ENCODE data around the gene TIMP4. TPM values are rescaled to one million over a fixed set of nuclear protein-coding genes. Genes with fewer than 3 reads are reported as not detected.

TIMP4 gene
- total RNA-seq, 1 donor from 2014 or later: 0.69 TPM

- no peak for TF ChIP-seq CTCF (IDR thresholded peaks at IDR 0.05; ENCODE audit: unreplicated experiment)
- H3K27ac Mint-ChIP-seq (ENCODE audit: unreplicated experiment): no peak overlapping the region
- peaks cover 7% of the 10 kb centered on the region for H3K36me3 Mint-ChIP-seq (ENCODE audit: low read depth, unreplicated experiment)
These were observed 28.0 kb upstream of the TIMP4 start for GRCh38 chr3:12186515-12187286.

DNA sequence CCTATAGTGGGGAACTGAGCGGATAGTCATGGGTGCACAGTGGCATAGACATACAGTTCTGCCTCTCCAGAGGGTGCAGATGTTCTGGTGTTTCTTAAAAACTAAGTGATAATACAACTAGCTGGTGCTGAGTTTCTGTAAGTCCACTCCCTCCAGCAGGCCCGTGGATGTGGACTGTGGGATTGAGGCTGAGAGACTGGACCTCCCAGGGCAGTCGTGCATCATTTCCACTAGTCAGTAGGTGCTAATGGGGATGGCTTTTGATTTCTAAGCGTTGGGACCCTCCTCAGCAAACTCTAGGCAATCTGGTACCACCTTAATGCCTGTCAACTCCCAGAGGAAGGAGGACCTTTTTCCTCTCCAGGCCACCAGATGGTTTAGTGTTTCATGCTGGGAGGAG lies 27.3 kb upstream of the TIMP4 start:
- Mint-ChIP-seq H3K4me1 (ENCODE audit: unreplicated experiment) (peaks cover 6% of the 10 kb centered on the region), H3K4me3 (ENCODE audit: unreplicated experiment) (no peak overlapping the region), H3K27me3 (ENCODE audit: unreplicated experiment) (no peaks in the 10 kb centered on the region), H3K36me3 (ENCODE audit: low read depth, unreplicated experiment) (peaks cover 9% of the 10 kb centered on the region), H3K9me3 (ENCODE audit: unreplicated experiment) (no peaks in the 10 kb centered on the region), H3K27ac (ENCODE audit: unreplicated experiment) (no peak overlapping the region)
- DNase-seq (ENCODE audit: low spot score): no peak
- no peak for TF ChIP-seq CTCF (IDR thresholded peaks at IDR 0.05; ENCODE audit: unreplicated experiment)

More at GRCh38 chr3:12186515-12187286, 28.0 kb upstream of the TIMP4 start:
- DNase-seq (ENCODE audit: low spot score): no peak
- peaks cover 6% of the 10 kb centered on the region for H3K4me1 Mint-ChIP-seq (ENCODE audit: unreplicated experiment)
- no peaks in the 10 kb centered on the region for H3K27me3 Mint-ChIP-seq (ENCODE audit: unreplicated experiment)
- H3K9me3 Mint-ChIP-seq (ENCODE audit: unreplicated experiment): no peaks in the 10 kb centered on the region
- no peak overlapping the region for H3K4me3 Mint-ChIP-seq (ENCODE audit: unreplicated experiment)

DNA sequence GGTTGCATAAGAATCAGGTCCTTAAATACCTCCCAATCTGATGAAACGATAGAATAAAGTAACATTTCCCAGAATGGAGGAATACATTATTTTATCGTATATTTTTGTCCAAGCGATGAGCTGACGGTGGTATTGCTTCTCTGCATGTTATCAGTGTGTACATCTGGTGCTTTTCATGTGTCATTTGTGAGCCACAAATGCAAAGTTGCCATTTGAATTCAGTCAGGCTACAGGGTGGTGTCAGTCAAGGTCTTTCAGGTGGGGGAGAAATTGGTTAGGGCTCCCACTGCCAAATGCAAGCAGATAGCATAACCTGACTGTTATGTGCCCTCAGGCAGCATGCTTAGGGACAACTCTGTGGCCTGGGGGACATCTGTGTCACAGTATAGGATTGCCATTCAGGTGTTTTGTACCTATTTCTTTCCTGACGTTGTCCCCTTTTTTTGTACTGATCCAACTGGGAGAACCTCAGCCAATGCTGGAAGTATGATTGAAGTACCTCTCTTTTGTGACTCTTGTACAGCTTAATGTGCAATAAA lies 26.5 kb upstream of the TIMP4 start:
- Mint-ChIP-seq H3K27ac (ENCODE audit: unreplicated experiment) (no peak overlapping the region), H3K4me3 (ENCODE audit: unreplicated experiment) (no peak overlapping the region), H3K4me1 (ENCODE audit: unreplicated experiment) (peaks cover 8% of the 10 kb centered on the region), H3K9me3 (ENCODE audit: unreplicated experiment) (no peaks in the 10 kb centered on the region), H3K27me3 (ENCODE audit: unreplicated experiment) (no peaks in the 10 kb centered on the region), H3K36me3 (ENCODE audit: low read depth, unreplicated experiment) (peaks cover 6% of the 10 kb centered on the region)
- DNase-seq (ENCODE audit: low spot score): no peak
- TF ChIP-seq CTCF (IDR thresholded peaks at IDR 0.05; ENCODE audit: unreplicated experiment): no peak

GRCh38 chr3:12184541-12184940 lies 25.8 kb upstream of the TIMP4 start:
- H3K27ac Mint-ChIP-seq (ENCODE audit: unreplicated experiment): no peak overlapping the region
- peaks cover 11% of the 10 kb centered on the region for H3K4me1 Mint-ChIP-seq (ENCODE audit: unreplicated experiment)
- H3K36me3 Mint-ChIP-seq (ENCODE audit: low read depth, unreplicated experiment): peaks cover 6% of the 10 kb centered on the region
- H3K4me3 Mint-ChIP-seq (ENCODE audit: unreplicated experiment): no peak overlapping the region
- DNase-seq (ENCODE audit: low spot score): no peak
- H3K27me3 Mint-ChIP-seq (ENCODE audit: unreplicated experiment): no peaks in the 10 kb centered on the region
- no peak for TF ChIP-seq CTCF (IDR thresholded peaks at IDR 0.05; ENCODE audit: unreplicated experiment)
- H3K9me3 Mint-ChIP-seq (ENCODE audit: unreplicated experiment): no peaks in the 10 kb centered on the region

Measured in endothelial cell (in vitro differentiated cells).